ENCODE results near the gene PPP1R2. TPM values are rescaled to one million over a fixed set of nuclear protein-coding genes. Genes with fewer than 3 reads are reported as not detected.
A peak's percentile ranks its signal among the peaks of the same experiment; 100 is the strongest.

Gene PPP1R2
- polyA plus RNA-seq, 2 donors, result 21.9 to 38.3 TPM

- WGBS, 2 donors, result 83 to 85% methylated on average over 4 of the region's 4 CpGs
- Histone ChIP-seq H3K36me3 (ENCODE audit: control insufficient read depth in 2 of 2, insufficient read depth in 2 of 2, low read length in 1 of 2) (no peaks in the 10 kb centered on the region), H3K9me3 (ENCODE audit: control insufficient read depth in 2 of 2, insufficient read depth in 1 of 2, low read depth in 1 of 2, low read length in 1 of 2) (no peaks in the 10 kb centered on the region), H3K27me3 (ENCODE audit: control insufficient read depth in 1 of 2, insufficient read depth in 2 of 2, low read length in 2 of 2) (no peaks in the 10 kb centered on the region), H3K27ac (ENCODE audit: low read depth in 2 of 2, low read length in 1 of 2) (no peak overlapping the region), H3K4me3 (ENCODE audit: low read depth in 1 of 2, low read length in 2 of 2) (no peak overlapping the region), H3K4me1 (ENCODE audit: control insufficient read depth in 2 of 2, insufficient read depth in 2 of 2, low read length in 1 of 2) (peaks cover 0 to 13% of the 10 kb centered on the region in 2 donors)
Measured at GRCh38 chr3:195544230-195544536, 1.1 kb upstream of the PPP1R2 start.

GRCh38 chr3:195543500-195544229 lies 540 bp upstream of the PPP1R2 start:
- H3K4me1 ChIP-seq (ENCODE audit: control insufficient read depth in 2 of 2, insufficient read depth in 2 of 2, low read length in 1 of 2), result peaks cover 0 to 13% of the 10 kb centered on the region in 2 donors
- H3K36me3 ChIP-seq (ENCODE audit: control insufficient read depth in 2 of 2, insufficient read depth in 2 of 2, low read length in 1 of 2), result no peaks in the 10 kb centered on the region
- H3K27me3 ChIP-seq (ENCODE audit: control insufficient read depth in 1 of 2, insufficient read depth in 2 of 2, low read length in 2 of 2), result no peaks in the 10 kb centered on the region
- 20 to 21% methylated on average over 38 of the region's 38 CpGs for WGBS, 2 donors
- H3K27ac ChIP-seq (ENCODE audit: low read depth in 2 of 2, low read length in 1 of 2), result peak overlapping the region; percentile 72 to 97
- H3K9me3 ChIP-seq (ENCODE audit: control insufficient read depth in 2 of 2, insufficient read depth in 1 of 2, low read depth in 1 of 2, low read length in 1 of 2), result no peaks in the 10 kb centered on the region
- H3K4me3 ChIP-seq (ENCODE audit: low read depth in 1 of 2, low read length in 2 of 2), result peak overlapping the region; percentile 79 to 83

- H3K36me3 ChIP-seq (ENCODE audit: control insufficient read depth in 2 of 2, insufficient read depth in 2 of 2, low read length in 1 of 2), result peaks cover 0 to 2% of the 10 kb centered on the region in 2 donors
- peak overlapping the region in 1 of 2 donors; percentile 97 for H3K27ac ChIP-seq (ENCODE audit: low read depth in 2 of 2, low read length in 1 of 2)
- no peaks in the 10 kb centered on the region for H3K9me3 ChIP-seq (ENCODE audit: control insufficient read depth in 2 of 2, insufficient read depth in 1 of 2, low read depth in 1 of 2, low read length in 1 of 2)
- H3K4me3 ChIP-seq (ENCODE audit: low read depth in 1 of 2, low read length in 2 of 2), result peak overlapping the region; percentile 79 to 83
- WGBS, 2 donors, result 0% methylated on average over 5 of the region's 5 CpGs
- H3K27me3 ChIP-seq (ENCODE audit: control insufficient read depth in 1 of 2, insufficient read depth in 2 of 2, low read length in 2 of 2), result no peaks in the 10 kb centered on the region
- peaks cover 0 to 16% of the 10 kb centered on the region in 2 donors for H3K4me1 ChIP-seq (ENCODE audit: control insufficient read depth in 2 of 2, insufficient read depth in 2 of 2, low read length in 1 of 2)
Measured at GRCh38 chr3:195542316-195542697, 818 bp downstream of the PPP1R2 start.

GRCh38 chr3:195540511-195540910 lies 2.6 kb downstream of the PPP1R2 start:
- Histone ChIP-seq H3K9me3 (ENCODE audit: control insufficient read depth in 2 of 2, insufficient read depth in 1 of 2, low read depth in 1 of 2, low read length in 1 of 2) (no peaks in the 10 kb centered on the region), H3K27ac (ENCODE audit: low read depth in 2 of 2, low read length in 1 of 2) (no peak overlapping the region), H3K27me3 (ENCODE audit: control insufficient read depth in 1 of 2, insufficient read depth in 2 of 2, low read length in 2 of 2) (no peaks in the 10 kb centered on the region), H3K4me3 (ENCODE audit: low read depth in 1 of 2, low read length in 2 of 2) (peak overlapping the region in 1 of 2 donors; percentile 8), H3K36me3 (ENCODE audit: control insufficient read depth in 2 of 2, insufficient read depth in 2 of 2, low read length in 1 of 2) (peaks cover 0 to 2% of the 10 kb centered on the region in 2 donors), H3K4me1 (ENCODE audit: control insufficient read depth in 2 of 2, insufficient read depth in 2 of 2, low read length in 1 of 2) (peaks cover 0 to 16% of the 10 kb centered on the region in 2 donors)
- WGBS, 2 donors, result 41 to 45% methylated on average over 6 of the region's 6 CpGs

GRCh38 chr3:195540027-195540426 lies 3.1 kb downstream of the PPP1R2 start:
- peak overlapping the region in 1 of 2 donors; percentile 8 for H3K4me3 ChIP-seq (ENCODE audit: low read depth in 1 of 2, low read length in 2 of 2)

GRCh38 chr3:195539479-195539878 lies 3.6 kb downstream of the PPP1R2 start:
- no peak overlapping the region for H3K27ac ChIP-seq (ENCODE audit: low read depth in 2 of 2, low read length in 1 of 2)
- H3K4me1 ChIP-seq (ENCODE audit: control insufficient read depth in 2 of 2, insufficient read depth in 2 of 2, low read length in 1 of 2), result peaks cover 0 to 14% of the 10 kb centered on the region in 2 donors
- peaks cover 0 to 2% of the 10 kb centered on the region in 2 donors for H3K36me3 ChIP-seq (ENCODE audit: control insufficient read depth in 2 of 2, insufficient read depth in 2 of 2, low read length in 1 of 2)
- H3K9me3 ChIP-seq (ENCODE audit: control insufficient read depth in 2 of 2, insufficient read depth in 1 of 2, low read depth in 1 of 2, low read length in 1 of 2), result no peaks in the 10 kb centered on the region
- H3K4me3 ChIP-seq (ENCODE audit: low read depth in 1 of 2, low read length in 2 of 2), result no peak overlapping the region
- no peaks in the 10 kb centered on the region for H3K27me3 ChIP-seq (ENCODE audit: control insufficient read depth in 1 of 2, insufficient read depth in 2 of 2, low read length in 2 of 2)
- WGBS, 2 donors, result 81 to 89% methylated on average over 5 of the region's 5 CpGs

More at GRCh38 chr3:195540027-195540426, 3.1 kb downstream of the PPP1R2 start:
- no peaks in the 10 kb centered on the region for H3K27me3 ChIP-seq (ENCODE audit: control insufficient read depth in 1 of 2, insufficient read depth in 2 of 2, low read length in 2 of 2)
- H3K36me3 ChIP-seq (ENCODE audit: control insufficient read depth in 2 of 2, insufficient read depth in 2 of 2, low read length in 1 of 2), result peaks cover 0 to 2% of the 10 kb centered on the region in 2 donors
- H3K27ac ChIP-seq (ENCODE audit: low read depth in 2 of 2, low read length in 1 of 2), result no peak overlapping the region
- WGBS, 2 donors, result 66 to 71% methylated on average over 8 of the region's 8 CpGs
- H3K4me1 ChIP-seq (ENCODE audit: control insufficient read depth in 2 of 2, insufficient read depth in 2 of 2, low read length in 1 of 2), result peaks cover 0 to 16% of the 10 kb centered on the region in 2 donors
- H3K9me3 ChIP-seq (ENCODE audit: control insufficient read depth in 2 of 2, insufficient read depth in 1 of 2, low read depth in 1 of 2, low read length in 1 of 2), result no peaks in the 10 kb centered on the region

GRCh38 chr3:195537995-195538394 lies 5.1 kb downstream of the PPP1R2 start:
- Histone ChIP-seq H3K9me3 (ENCODE audit: control insufficient read depth in 2 of 2, insufficient read depth in 1 of 2, low read depth in 1 of 2, low read length in 1 of 2) (no peaks in the 10 kb centered on the region), H3K27ac (ENCODE audit: low read depth in 2 of 2, low read length in 1 of 2) (no peak overlapping the region), H3K27me3 (ENCODE audit: control insufficient read depth in 1 of 2, insufficient read depth in 2 of 2, low read length in 2 of 2) (no peaks in the 10 kb centered on the region), H3K4me3 (ENCODE audit: low read depth in 1 of 2, low read length in 2 of 2) (no peak overlapping the region), H3K4me1 (ENCODE audit: control insufficient read depth in 2 of 2, insufficient read depth in 2 of 2, low read length in 1 of 2) (peaks cover 0 to 7% of the 10 kb centered on the region in 2 donors), H3K36me3 (ENCODE audit: control insufficient read depth in 2 of 2, insufficient read depth in 2 of 2, low read length in 1 of 2) (peaks cover 0 to 2% of the 10 kb centered on the region in 2 donors)
- WGBS, 2 donors, result 74 to 77% methylated on average over 2 of the region's 2 CpGs

- WGBS, 2 donors, result 72 to 87% methylated on average over 5 of the region's 5 CpGs
- Histone ChIP-seq H3K4me1 (ENCODE audit: control insufficient read depth in 2 of 2, insufficient read depth in 2 of 2, low read length in 1 of 2) (peaks cover 0 to 6% of the 10 kb centered on the region in 2 donors), H3K27me3 (ENCODE audit: control insufficient read depth in 1 of 2, insufficient read depth in 2 of 2, low read length in 2 of 2) (no peaks in the 10 kb centered on the region), H3K36me3 (ENCODE audit: control insufficient read depth in 2 of 2, insufficient read depth in 2 of 2, low read length in 1 of 2) (peaks cover 0 to 2% of the 10 kb centered on the region in 2 donors), H3K9me3 (ENCODE audit: control insufficient read depth in 2 of 2, insufficient read depth in 1 of 2, low read depth in 1 of 2, low read length in 1 of 2) (no peaks in the 10 kb centered on the region), H3K4me3 (ENCODE audit: low read depth in 1 of 2, low read length in 2 of 2) (no peak overlapping the region), H3K27ac (ENCODE audit: low read depth in 2 of 2, low read length in 1 of 2) (no peak overlapping the region)
Measured at GRCh38 chr3:195535293-195535692, 7.8 kb downstream of the PPP1R2 start.

GRCh38 chr3:195532834-195533233 lies 10.3 kb downstream of the PPP1R2 start:
- Histone ChIP-seq H3K9me3 (ENCODE audit: control insufficient read depth in 2 of 2, insufficient read depth in 1 of 2, low read depth in 1 of 2, low read length in 1 of 2) (no peaks in the 10 kb centered on the region), H3K36me3 (ENCODE audit: control insufficient read depth in 2 of 2, insufficient read depth in 2 of 2, low read length in 1 of 2) (peaks cover 0 to under 1% of the 10 kb centered on the region in 2 donors), H3K4me3 (ENCODE audit: low read depth in 1 of 2, low read length in 2 of 2) (no peak overlapping the region), H3K27ac (ENCODE audit: low read depth in 2 of 2, low read length in 1 of 2) (no peak overlapping the region), H3K4me1 (ENCODE audit: control insufficient read depth in 2 of 2, insufficient read depth in 2 of 2, low read length in 1 of 2) (peaks cover 0 to under 1% of the 10 kb centered on the region in 2 donors), H3K27me3 (ENCODE audit: control insufficient read depth in 1 of 2, insufficient read depth in 2 of 2, low read length in 2 of 2) (no peaks in the 10 kb centered on the region)
- 84 to 87% methylated on average over 7 of the region's 7 CpGs for WGBS, 2 donors

GRCh38 chr3:195532345-195532744 lies 10.8 kb downstream of the PPP1R2 start:
- Histone ChIP-seq H3K27me3 (ENCODE audit: control insufficient read depth in 1 of 2, insufficient read depth in 2 of 2, low read length in 2 of 2) (no peaks in the 10 kb centered on the region), H3K9me3 (ENCODE audit: control insufficient read depth in 2 of 2, insufficient read depth in 1 of 2, low read depth in 1 of 2, low read length in 1 of 2) (no peaks in the 10 kb centered on the region), H3K4me1 (ENCODE audit: control insufficient read depth in 2 of 2, insufficient read depth in 2 of 2, low read length in 1 of 2) (no peaks in the 10 kb centered on the region), H3K27ac (ENCODE audit: low read depth in 2 of 2, low read length in 1 of 2) (no peak overlapping the region), H3K36me3 (ENCODE audit: control insufficient read depth in 2 of 2, insufficient read depth in 2 of 2, low read length in 1 of 2) (no peaks in the 10 kb centered on the region), H3K4me3 (ENCODE audit: low read depth in 1 of 2, low read length in 2 of 2) (no peak overlapping the region)
- WGBS, 2 donors, result 65 to 67% methylated on average over 3 of the region's 3 CpGs
